SK-N-MC (cell line): ENCODE results near the gene PPFIBP2.

ENCODE experiments used
- FOXP2 ChIP-seq: optimal IDR thresholded peaks from 2 replicates; pipeline ENCODE3; 2011; ENCODE audit warnings: mild to moderate bottlenecking, moderate library complexity; ENCODE audit not compliant: insufficient read depth; ENCODE audit errors: extremely low read length, control extremely low read depth
- POLR2AphosphoS5 ChIP-seq: IDR thresholded peaks from 2 replicates; pipeline ENCODE4 v1.6.1; 2012; ENCODE audit warnings: mild to moderate bottlenecking, low read depth, low read length, borderline replicate concordance

DNA sequence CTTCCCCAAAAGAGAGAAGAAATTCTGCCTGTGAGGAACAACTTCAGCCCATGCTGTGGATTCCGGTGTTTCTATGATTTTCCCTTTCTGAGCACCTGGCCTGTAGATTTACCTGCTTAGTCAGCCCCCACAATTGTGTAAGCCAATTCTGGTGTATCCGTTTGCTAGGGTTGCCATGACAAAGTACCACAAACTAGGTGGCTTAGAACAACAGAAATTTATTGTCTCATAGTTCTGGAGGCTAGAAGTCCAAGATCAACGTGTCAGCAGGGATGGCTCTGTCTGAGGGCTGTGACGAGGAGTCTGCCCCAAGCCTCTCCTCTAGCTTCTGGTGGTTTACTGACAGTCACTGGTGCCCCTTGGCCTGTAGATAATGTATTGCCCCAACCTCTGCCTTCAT is 175.4 kb downstream of the PPFIBP2 start:
- no peak for TF ChIP-seq POLR2AphosphoS5
- no peak for TF ChIP-seq FOXP2
